ACHN (cell line): ENCODE data around the gene TMEM181.
"Not testable (repeated sequence)": the region's sequence is repeated elsewhere in the genome, so short reads cannot be mapped to it uniquely, and the experiment has no call there.

ENCODE experiments used
- DNase-seq: peaks from one replicate; pipeline ENCODE4 v3.0.0-alpha.2; 2015
- in situ Hi-C: cut with HindIII; loops from 2 replicates; pipeline ENCODE4 v1.10.0; 2017; ENCODE audit warnings: low sequenced_read_pairs, low pct_ligation_motif_present, low pct_unique_long_range_greater_than_20kb

TMEM181 gene

DNA sequence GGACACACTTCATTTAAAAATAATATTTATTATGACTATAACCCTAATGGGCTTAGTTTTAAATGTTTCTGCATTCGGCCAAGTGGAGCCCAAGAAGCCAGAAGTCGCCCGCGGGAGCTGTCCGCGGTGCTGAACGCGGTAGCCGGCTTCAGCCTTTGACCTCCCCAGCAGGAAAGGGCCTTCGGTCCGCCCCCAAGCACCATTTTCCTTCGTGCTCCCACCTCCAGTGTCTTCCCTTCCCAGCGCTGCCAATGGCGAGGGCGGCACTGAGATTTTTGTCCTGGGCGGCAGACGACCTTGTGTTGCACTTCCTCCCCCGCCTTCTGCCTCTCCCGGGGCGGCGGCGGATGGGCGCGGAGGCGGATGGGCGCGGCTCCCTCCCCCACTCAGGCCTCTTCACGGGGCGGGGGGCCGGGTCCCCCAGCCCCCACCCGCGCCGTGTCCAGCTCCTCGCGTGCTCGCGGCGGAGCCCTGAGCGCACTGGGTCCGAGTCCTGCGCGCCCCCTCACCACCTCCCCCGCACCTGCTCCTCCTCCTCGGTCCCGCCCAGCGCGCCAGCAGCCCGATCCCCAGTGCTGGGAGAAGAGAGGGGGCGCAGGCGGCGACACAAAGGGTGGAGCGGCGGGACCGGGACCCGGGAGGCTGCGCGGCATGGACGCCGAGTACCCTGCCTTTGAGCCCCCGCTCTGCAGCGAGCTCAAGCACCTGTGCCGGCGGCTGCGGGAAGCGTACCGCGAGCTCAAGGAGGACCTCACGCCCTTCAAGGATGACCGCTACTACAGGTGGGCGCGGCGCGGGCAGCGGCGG is 23.6 kb upstream of the TMEM181 start:
- DNase-seq = peak; percentile 86
- in situ Hi-C loops = no loop called here

DNA sequence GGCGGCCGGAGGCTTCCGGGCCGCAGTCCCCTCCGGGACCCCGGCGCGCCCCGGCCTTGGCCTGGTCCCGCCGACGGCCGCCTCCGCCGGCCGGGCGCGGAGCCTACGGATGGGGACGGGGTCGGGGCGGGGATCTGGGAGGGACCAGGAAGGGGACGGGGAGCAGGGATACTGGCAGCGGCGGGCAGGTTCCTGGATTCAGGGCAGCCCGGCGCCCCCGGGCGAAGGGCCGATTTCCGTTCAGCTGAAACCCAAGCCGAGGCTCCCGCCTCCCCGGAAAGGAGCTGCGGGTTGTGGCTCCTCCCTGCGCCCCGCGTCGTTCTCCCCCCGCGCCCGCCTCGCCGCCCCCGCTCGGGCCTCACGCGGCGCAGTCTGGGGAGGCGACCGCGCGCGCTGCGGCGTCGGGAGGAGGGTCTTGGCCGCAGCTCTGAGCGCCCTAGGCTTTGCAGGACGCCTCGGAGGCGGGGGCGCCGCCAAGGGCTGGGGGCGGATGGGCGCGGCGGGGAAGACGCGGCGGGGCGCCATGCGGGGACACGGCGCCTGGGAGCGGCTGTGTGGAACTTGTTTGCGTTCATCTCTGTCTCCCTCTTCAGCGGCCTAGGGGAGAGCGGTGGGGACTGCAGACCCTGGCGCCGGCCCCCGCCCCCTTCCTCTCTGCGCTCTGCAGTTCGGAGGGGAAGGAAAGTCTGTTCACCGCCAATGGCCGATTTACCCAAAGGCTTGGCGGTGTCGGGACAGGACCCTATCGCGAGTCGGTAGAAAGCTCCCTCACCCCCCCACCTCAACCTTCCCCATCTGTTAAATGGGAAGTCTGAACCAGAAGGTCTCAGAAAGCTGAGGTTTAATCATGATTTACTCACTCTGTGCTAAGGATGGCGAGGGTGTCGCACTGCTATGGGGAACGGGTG is 22.7 kb upstream of the TMEM181 start:
- peak; percentile 65 for DNase-seq
- in situ Hi-C loops = no loop called here

DNA sequence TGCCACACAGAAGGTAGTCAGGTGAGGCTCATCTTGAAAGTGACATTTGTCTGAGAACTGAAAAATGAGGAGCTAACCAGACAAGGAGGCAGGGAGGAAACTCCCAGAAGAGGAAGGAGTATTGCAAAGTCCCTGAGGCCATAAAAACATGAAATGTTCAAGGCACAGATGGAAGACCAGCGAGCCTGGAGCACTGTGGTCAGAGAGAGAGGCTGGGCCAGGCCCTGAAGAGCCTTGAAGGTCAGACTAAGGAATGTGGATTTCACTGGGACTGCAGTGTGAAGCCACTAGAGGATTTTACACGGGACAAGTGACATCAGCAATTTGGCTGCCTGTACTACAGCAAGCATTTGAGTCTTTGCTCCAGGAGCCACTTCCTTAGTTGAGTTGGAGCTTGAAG is 21.1 kb upstream of the TMEM181 start:
- no peak for DNase-seq
- in situ Hi-C loops = no loop called here

DNA sequence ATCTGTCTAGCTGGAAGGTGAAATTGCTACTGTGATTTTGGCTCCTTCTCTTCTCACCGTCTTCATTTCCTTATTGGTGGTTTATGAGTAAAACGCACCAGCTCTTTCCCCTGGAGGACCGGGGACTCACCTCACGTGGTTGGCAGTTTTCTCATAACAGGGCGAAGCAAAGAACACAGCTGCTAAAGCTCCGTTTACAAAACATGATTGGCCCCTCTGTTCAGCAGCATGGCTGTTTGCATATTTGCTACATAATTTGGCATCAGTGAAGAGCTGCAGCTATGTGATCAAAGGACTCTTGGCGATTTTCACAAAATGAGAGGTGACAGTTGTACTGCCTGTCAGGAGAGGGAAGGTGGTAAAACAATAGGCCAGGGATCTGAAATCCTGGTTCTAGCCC is 20.5 kb upstream of the TMEM181 start:
- in situ Hi-C loops = no loop called here
- no peak for DNase-seq

DNA sequence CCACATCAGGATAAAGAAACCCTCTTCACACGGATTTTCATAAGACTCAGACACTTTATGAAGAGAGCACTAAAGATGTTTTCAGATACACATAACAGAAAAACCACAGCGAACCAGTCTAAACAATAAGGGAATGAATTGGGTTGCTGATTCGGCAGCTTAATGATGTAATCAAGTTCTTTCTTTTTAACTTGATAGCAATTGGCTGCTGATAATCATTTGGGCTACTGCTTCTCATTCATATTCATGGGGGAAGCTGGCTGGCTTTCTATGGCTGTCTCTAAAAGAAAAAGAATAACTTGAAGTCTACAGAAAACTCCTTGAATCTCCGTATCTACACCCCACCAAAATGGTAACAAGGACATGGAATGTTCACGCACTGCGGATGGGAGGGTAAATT is 20.0 kb upstream of the TMEM181 start:
- in situ Hi-C loops = no loop called here
- DNase-seq = no peak

DNA sequence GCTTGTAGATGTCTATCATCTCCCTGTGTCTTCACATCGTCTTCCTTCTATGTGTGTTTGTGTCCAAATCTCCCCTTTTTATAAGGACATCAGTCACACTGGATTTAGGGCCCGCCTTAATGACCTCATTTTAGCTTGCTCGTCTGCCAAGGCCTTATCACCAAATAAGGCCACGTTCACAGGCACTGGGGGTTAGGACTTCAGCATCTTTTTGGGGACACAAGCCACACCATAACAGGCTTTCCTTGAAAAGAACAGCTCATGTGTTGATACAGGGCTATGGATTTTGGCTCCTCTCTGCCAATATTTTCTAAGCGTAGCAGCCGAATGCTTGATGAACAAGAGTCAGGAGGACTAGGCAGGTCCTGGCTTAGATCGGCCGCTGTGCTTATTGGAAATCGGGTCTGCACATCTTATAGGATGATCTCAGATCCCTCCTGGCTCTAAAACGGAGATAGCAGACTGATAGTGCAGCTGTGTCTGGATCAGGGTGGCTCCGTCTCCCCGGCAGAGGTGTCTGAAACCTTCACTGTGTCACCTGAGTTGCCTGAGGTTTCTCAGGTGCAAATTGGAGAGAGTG is 16.2 kb upstream of the TMEM181 start:
- in situ Hi-C loops = no loop called here
- DNase-seq = no peak

DNA sequence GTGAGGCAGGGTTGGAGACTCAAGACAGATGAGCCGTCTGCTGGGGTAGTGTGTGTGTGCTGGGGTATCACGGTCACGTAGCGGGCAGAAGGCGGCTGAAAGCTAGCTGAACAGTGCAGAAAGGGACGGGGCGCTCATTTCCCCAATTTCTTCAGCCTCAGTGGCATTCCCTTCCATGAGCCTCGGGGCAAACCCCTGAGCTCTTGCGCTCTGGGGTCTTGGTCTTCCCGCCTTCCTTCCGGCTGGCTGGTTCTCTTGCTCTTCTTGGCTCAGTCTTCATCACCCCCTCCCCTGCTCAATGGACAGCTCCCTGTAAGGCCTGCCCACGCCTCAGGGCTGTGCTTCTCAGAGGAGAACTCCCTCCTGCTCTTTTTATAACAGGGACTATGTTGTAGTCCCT is 15.5 kb upstream of the TMEM181 start:
- DNase-seq = no peak
- in situ Hi-C loops = no loop called here

DNA sequence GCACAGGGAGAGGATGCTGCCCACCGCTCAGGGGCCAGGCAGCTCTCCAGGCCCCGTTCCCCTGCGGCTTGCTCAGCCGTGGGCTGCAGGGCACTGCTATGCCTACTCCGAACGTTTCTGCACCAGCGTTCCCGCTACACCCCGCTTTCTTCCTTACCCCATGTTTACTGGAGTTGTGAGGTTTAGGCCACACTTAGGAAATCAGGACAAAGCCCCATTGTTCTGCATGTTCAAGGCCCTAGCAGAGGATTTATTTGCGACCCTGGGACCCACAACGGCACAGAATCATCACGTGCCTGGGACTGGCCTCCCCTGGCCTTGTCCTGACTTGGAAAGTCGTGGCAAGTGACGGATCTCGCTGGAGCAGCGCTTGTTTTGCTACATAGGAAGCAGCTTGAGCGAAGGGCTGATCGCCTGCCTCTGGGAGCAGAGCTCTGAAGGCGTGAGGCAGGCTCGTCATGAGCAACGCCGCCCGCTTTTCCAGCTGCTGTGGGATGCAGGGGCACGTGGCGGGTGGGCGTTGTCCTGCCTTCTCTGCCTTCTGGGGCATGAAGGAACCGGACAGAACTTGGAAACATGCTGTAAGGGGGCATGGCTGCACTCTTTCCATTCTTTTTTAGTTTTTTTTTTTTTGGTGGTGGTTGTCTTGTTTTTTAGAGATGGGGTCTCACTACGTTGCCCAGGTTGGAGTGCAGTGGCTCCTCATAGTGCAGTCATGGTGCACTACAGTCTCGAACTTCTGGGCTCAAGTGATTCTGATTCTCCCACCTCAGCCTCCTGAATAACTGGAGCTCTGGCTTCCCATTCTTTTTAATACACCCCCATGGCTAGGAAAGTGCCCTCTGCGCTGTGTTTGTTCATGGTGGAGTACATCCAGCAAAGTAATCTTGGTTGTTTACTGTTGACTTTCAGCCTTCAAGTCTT is 14.6 kb upstream of the TMEM181 start:
- in situ Hi-C loops = no loop called here
- no peak for DNase-seq

DNA sequence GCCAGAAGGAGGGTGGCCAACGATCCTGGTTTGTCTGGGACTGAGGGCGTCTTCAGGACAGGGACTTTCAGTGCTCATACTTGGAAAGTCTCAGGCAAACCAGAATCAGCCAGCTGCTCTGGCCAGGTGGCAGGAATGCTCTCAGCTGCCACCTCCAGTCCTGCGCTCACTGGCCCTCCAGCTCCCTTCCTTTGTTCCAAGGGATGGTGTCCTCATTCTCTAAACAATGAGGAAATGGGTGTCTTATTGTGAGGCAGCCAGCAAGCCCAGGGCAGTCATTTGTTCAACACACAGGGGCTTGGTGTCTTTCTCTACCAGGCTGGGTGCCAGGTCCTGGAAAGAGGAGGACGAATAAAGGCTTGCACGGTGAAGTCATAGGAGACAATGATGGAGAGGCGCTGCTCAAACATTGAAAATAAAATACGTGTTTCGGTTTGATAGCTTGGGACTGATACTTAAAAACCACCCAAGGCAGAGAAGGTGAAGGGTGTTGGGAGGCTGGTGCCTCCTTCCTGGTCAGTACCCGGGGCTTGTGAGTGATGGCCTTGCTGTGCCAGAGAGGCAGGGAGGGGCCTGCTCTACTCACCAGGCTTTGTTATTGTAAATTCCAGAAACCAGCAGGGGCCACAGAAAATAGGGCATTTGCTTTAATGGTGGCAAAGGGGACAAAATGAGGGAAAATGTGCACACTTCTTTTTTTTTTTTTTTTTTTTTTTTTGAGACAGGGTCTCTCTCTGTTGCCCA is 11.3 kb upstream of the TMEM181 start:
- in situ Hi-C loops = no loop called here
- DNase-seq = no peak

DNA sequence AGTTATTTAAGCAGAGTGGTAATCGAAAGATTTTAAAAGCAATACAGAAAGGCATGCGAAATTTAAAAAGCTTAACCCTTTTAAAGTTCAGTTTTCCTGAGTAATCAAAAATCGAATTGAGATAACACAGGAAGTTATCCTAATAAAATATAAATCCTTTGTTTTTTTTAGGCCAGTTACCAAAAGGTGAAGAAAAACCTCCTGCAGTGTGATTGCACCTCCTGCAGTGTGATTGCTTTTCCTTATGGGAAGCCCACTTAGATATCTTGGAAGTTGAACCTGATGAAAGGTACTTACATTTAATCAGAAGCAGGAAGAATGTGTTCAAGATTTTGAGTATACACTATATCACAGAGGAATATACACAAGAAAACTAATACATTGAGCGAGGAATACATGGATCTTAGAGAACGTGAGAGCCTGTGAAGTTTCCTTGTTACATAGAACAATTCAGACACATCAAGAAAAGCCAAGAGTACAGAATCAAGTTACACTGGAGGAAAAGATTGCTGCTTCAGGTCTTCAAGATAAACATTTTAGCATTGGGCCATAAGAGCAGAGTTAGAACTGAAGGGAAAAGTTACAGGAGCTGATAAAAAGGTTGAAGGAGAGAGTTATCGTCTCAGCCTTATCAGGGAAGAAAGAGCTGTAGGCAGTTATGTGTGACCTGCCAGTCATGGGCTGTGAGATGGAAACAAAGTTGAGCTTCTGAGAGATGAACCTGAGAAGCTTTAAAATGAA is 7.7 kb upstream of the TMEM181 start:
- DNase-seq = no peak
- in situ Hi-C loops = no loop called here

DNA sequence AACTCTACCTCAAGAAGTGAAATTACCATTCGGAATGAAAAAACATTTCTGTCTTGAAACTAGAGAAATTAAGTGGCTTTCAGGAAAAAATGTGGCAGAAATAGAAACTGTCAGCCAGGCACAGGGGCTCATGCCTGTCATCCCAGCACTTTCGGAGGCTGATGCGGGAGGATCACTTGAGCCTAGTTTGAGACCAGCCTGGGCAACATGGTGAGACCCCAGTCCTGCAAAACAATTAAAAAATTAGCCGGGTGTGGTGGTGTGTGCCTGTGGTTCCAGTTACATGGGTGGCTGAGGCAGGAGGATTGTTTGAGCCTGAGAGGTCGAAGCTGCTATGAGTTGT is 7.1 kb upstream of the TMEM181 start:
- no peak for DNase-seq

DNA sequence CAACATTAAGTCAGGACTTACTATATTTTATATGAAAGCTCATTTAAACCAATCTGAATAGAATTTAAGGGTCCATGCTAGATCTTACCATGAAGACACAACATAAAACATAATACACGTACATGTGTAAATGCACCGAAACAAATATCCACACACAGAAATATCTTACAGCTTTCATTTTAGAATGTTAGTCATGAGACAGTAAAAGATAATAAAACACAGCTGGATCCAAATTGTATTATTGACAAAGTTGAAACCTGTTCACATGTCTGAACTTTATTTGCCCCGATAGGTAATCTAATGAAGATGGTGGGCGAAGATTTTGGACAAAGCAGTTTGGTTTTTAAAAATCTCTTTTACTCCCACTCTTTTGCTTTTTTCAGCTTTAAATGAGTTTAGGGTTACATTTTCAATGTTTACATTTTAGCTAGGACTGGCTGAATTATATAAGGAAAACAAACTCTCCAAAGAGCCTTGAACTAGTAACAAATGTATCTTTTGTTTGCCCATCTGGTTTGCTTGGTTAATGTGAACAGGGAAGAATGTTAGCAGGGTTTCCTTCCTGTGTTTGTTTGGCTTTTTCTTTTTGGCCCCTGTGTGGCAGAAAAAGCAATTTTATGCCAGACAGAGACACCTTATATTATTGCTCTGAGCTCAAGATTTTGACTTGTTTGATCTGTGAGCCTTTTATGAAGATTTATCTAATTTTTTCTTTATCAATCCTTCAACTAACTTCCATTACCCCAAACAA is 5.1 kb upstream of the TMEM181 start:
- in situ Hi-C loops = no loop called here
- no peak for DNase-seq

More for the DNA sequence above, 7.1 kb upstream of the TMEM181 start:
- in situ Hi-C loops = no loop called here

DNA sequence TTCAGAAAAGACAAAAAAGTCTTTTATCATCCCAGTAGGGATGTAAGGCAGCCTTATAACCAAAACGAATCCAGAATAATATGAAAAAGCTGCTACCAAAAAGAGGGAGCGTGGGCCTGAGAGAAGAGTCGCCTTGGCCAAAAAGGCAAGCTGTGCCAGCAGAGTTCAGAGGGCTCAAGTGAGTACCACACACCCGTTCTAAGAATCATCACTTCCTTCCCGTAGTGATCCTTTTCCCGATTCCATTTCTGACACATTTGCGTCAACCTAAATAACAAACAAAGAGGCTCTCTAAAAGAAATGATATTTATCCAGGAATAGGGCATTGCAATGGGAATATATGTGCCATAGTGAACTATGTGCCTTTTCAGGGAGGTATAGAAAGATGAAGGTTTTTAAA is 3.8 kb upstream of the TMEM181 start:
- DNase-seq = no peak
- in situ Hi-C loops = no loop called here

DNA sequence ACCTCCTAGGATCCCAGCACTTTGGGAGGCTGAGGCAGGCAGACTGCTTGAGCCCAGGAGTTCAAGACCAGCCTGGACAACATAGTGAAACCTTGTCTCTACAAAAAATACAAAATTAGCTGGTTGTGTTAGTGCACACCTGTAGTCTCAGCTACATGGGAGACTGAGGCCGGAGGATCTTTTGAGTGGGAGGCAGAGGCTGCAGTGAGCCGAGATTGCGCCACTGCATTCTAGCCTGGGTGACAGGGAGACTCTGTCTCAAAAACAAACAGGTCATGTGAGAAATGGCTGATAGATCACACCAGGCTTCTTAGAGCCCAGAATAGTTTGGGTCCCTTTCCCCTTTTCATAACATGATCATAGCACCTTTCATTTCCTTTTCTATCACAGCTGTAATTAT is 2.8 kb upstream of the TMEM181 start:
- in situ Hi-C loops = not testable (repeated sequence)

DNA sequence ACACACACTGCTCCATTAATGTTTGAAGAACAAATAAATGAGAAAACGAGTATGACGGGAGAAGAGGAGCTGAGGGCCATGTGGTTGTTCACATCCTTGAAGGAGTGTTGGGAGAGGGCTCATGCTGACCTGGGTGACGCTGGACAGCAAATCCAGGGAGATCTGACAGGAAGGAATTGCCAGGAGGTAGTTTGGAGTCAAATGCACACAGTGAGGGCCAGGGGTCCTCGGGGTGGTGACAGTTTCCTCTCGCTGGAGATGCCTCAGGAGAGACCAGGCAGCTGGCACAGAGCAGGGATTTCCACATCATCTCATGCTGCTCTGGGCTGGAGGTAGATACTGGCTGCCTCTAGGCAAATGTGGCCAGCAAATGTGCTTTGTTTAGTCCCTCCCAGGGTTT is 2.0 kb upstream of the TMEM181 start:
- in situ Hi-C loops = no loop called here
- DNase-seq = no peak

More for the DNA sequence above, 2.8 kb upstream of the TMEM181 start:
- not testable (repeated sequence) for DNase-seq

DNA sequence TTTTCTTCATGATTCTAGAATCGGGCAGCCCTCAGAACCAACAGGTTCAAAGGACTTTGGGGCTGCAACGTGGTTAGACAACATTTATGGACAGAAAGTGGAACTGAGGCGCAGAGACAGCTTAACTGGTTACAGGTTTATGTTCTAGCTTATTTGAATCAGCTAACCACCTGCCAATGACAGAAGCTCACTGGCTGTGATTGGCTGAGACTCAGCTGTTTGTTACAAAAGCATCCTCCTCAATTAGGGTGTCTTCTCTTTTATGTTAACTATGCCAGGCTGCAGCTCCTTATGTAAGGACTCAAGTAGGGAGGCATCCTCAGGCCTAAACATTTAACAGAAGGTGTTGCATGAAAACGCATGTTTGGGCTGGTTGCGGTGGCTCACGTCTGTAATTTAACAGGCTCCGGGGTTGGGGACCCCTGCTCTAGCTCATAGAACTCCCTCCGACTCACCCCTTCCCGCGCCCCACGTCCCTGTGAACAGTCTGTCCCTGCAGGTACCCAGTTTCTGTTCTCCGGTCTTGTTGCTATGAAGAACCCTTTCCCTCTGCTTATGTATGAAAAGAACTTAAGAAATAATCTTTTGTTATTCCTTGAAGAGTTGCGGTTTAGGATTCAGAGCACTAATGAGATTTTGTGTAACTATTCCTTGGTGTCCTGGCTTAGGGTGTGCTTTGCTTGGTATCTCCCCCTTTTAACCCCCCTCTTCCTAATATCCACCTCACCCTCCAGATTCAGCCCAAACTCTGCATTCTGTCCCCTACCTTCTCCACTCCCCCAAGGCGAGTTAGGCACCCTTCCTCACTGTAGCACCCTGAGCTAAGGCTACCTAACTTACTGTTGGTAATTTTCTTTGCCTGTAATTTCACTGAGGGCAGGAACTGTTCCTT is 1.2 kb upstream of the TMEM181 start:
- in situ Hi-C loops = no loop called here
- no peak for DNase-seq
